HEK293 (cell line): ENCODE results near the gene RAVER2.

Experiments used
- ATF2 ChIP-seq: fragments of 450-650 bp; formaldehyde crosslinking; IDR thresholded peaks from 2 replicates; pipeline ENCODE4 v1.5.1; 2016; ENCODE audit warnings: missing biosample characterization, missing genetic modification characterization, low read depth
- CTCF ChIP-seq: fragments of 450-650 bp; formaldehyde crosslinking; IDR thresholded peaks from 2 replicates; pipeline ENCODE4 v1.5.1; 2016; ENCODE audit warnings: missing biosample characterization, missing genetic modification characterization
- KLF9 ChIP-seq: fragments of 450-650 bp; formaldehyde crosslinking; IDR thresholded peaks from 2 replicates; pipeline ENCODE4 v1.5.1; 2016; ENCODE audit warnings: missing biosample characterization, missing genetic modification characterization, low read depth
- PATZ1 ChIP-seq: fragments of 450-650 bp; formaldehyde crosslinking; IDR thresholded peaks from 2 replicates; pipeline ENCODE4 v1.5.1; 2016; ENCODE audit warnings: missing biosample characterization, missing genetic modification characterization
- ZBTB26 ChIP-seq: fragments of 450-650 bp; formaldehyde crosslinking; optimal IDR thresholded peaks from 2 replicates; pipeline ENCODE3; 2016; ENCODE audit warnings: missing biosample characterization, mild to moderate bottlenecking, missing genetic modification characterization
- ZBTB8A ChIP-seq: fragments of 450-650 bp; formaldehyde crosslinking; IDR thresholded peaks from 2 replicates; pipeline ENCODE4 v1.5.1; 2016; ENCODE audit warnings: missing biosample characterization, missing genetic modification characterization
- ZNF184 ChIP-seq: fragments of 450-650 bp; IDR thresholded peaks from 2 replicates; pipeline ENCODE4 v1.5.1; 2018; ENCODE audit warnings: missing biosample characterization, mild to moderate bottlenecking, missing genetic modification characterization
- ZNF280C ChIP-seq: fragments of 450-650 bp; formaldehyde crosslinking; IDR thresholded peaks from 2 replicates; pipeline ENCODE4 v1.5.1; 2016; ENCODE audit warnings: missing biosample characterization, missing genetic modification characterization
- ZNF398 ChIP-seq: fragments of 450-650 bp; formaldehyde crosslinking; IDR thresholded peaks from 2 replicates; pipeline ENCODE4 v1.5.1; 2017; ENCODE audit warnings: missing biosample characterization, missing genetic modification characterization
- ZNF433 ChIP-seq: fragments of 450-650 bp; formaldehyde crosslinking; IDR thresholded peaks from 2 replicates; pipeline ENCODE4 v1.5.1; 2016; ENCODE audit warnings: missing biosample characterization, missing genetic modification characterization, low read depth
- ZNF48 ChIP-seq: fragments of 450-650 bp; formaldehyde crosslinking; IDR thresholded peaks from 2 replicates; pipeline ENCODE4 v1.5.1; 2016; ENCODE audit warnings: missing biosample characterization, missing genetic modification characterization
- ZNF510 ChIP-seq: fragments of 450-650 bp; formaldehyde crosslinking; IDR thresholded peaks from 2 replicates; pipeline ENCODE4 v1.5.1; 2018; ENCODE audit warnings: mild to moderate bottlenecking, missing genetic modification characterization, missing biosample characterization; ENCODE audit not compliant: insufficient replicate concordance
- ZNF777 ChIP-seq: fragments of 450-650 bp; formaldehyde crosslinking; IDR thresholded peaks from 2 replicates; pipeline ENCODE4 v1.5.1; 2017; ENCODE audit warnings: missing biosample characterization, missing genetic modification characterization, borderline replicate concordance
- ZSCAN30 ChIP-seq: fragments of 450-650 bp; IDR thresholded peaks from 2 replicates; pipeline ENCODE4 v1.5.1; 2018; ENCODE audit warnings: missing biosample characterization, mild to moderate bottlenecking, missing genetic modification characterization, moderate library complexity

GRCh38 chr1:64801851-64802523 is 57.1 kb downstream of the RAVER2 start:
- TF ChIP-seq CTCF (tag by site-specific recombination) (no peak), ATF2 (no peak), ZNF777 (tag by site-specific recombination) (no peak), ZBTB26 (tag by site-specific recombination) (no peak), ZSCAN30 (tag by site-specific recombination) (no peak), ZNF433 (tag by site-specific recombination) (no peak), ZNF184 (tag by site-specific recombination) (no peak), ZNF48 (tag by site-specific recombination) (no peak), ZNF280C (tag by site-specific recombination) (no peak), ZBTB8A (tag by site-specific recombination) (no peak), KLF9 (tag by site-specific recombination) (no peak), ZNF398 (tag by site-specific recombination) (no peak), PATZ1 (tag by site-specific recombination) (no peak), ZNF510 (no peak)
